H1 (cell line): Measurements from ENCODE around the gene SLC25A48. TPM values are rescaled to one million over a fixed set of nuclear protein-coding genes. Genes with fewer than 3 reads are reported as not detected.

Experiments
- CHD7 ChIP-seq: fragments of 300-600 bp; sonication (generic); IDR thresholded peaks from 2 replicates; pipeline ENCODE4 v1.7.1; 2012; ENCODE audit warnings: low read length, moderate library complexity, mild to moderate bottlenecking, inconsistent platforms; ENCODE audit not compliant: insufficient replicate concordance
- EZH2 ChIP-seq: fragments of 200-600 bp; sonication (generic); IDR thresholded peaks from 2 replicates; pipeline ENCODE4 v1.7.1; 2012; ENCODE audit warnings: low read depth, mild to moderate bottlenecking, moderate library complexity, low read length, inconsistent platforms; ENCODE audit not compliant: severe bottlenecking
- KDM5A ChIP-seq: fragments of 200-600 bp; IDR thresholded peaks from 2 replicates; pipeline ENCODE4 v1.7.1; 2012; ENCODE audit warnings: mild to moderate bottlenecking, low read length, inconsistent platforms, mixed read lengths
- polyA plus RNA-seq, 7 experiments: library from polyadenylated mRNA; depleted of rRNA in 3 of 7; stranded (reverse) in 5 of 7; unstranded in 2 of 7; fragments of >200 nt in 5 of 7; fragments of 200-250 nt in 2 of 7; gene quantifications; 1 replicate in 5 of 7; 2 replicates in 1 of 7; 4 replicates in 1 of 7; pipeline versions ENCODE4 v1.2.1 to v1.2.3, GENCODE V29; 2011 to 2013; ENCODE audit warnings: missing spikeins in 2 of 7, mixed read lengths in 2 of 7
- total RNA-seq: library from RNA; stranded (reverse); fragmentation: NEBNext Ultra II Directional; extraction: Animal tissue kit (Norgen Biotek cat#: 25700); gene quantifications from 2 replicates; pipeline ENCODE4 v1.2.1, GENCODE V29; 2021

The SLC25A48 gene
- total and polyA plus RNA-seq, 2 of the 8 experiments (the other 6 are each of a cell fraction or from before 2014, with no cell fraction given), result 1.3 to 1.8 TPM

- TF ChIP-seq CHD7 (no peak), KDM5A (no peak), EZH2 (no peak)
Measured at GRCh38 chr5:135859641-135860040, 25.2 kb downstream of the SLC25A48 start (continued).
